A673 (cell line): ENCODE measurements around the gene CDY2B. TPM values are rescaled to one million over a fixed set of nuclear protein-coding genes. Genes with fewer than 3 reads are reported as not detected.
"Not testable (repeated sequence)": the region's sequence is repeated elsewhere in the genome, so short reads cannot be mapped to it uniquely, and the experiment has no call there.

ENCODE experiments used
- BruUV-seq: library from RNA; stranded (reverse); fragments of 400-500 nt; replicated peaks from 2 replicates; lab custom pipeline; 2021; lab: Mats Ljungman, UMichigan
- CTCF ChIA-PET: fragments of 300-600 bp; sonication (Branson Sonifier 250); formaldehyde crosslinking; loops from one replicate; lab custom pipeline; 2022; ENCODE audit warnings: antibody characterized with exemption; lab: Charles Lee
- POLR2A ChIA-PET: fragments of 300-600 bp; sonication (Branson Sonifier 250); formaldehyde crosslinking; loops from one replicate; lab custom pipeline; 2022; ENCODE audit warnings: antibody characterized with exemption; ENCODE audit not compliant: low non-redundant PET; lab: Charles Lee
- DNase-seq: peaks from one replicate; pipeline ENCODE4 v3.0.0-alpha.2; 2015; ENCODE audit warnings: low spot score
- H3K27ac ChIP-seq: fragments of 200-600 bp; sonication (generic); 2 replicates; pipeline ENCODE4 v1.5.1; 2016; ENCODE audit warnings: mixed run types, low read depth, mild to moderate bottlenecking, mixed read lengths, antibody characterized with exemption, low read length; ENCODE audit not compliant: poor library complexity, severe bottlenecking
- H3K27me3 ChIP-seq: fragments of 200-600 bp; sonication (generic); replicated peaks from 2 replicates; pipeline ENCODE4 v1.6.1; 2017; ENCODE audit warnings: mixed run types, low read depth, mild to moderate bottlenecking, mixed read lengths, antibody characterized with exemption, low read length; ENCODE audit not compliant: insufficient read depth, poor library complexity
- H3K36me3 ChIP-seq: fragments of 200-600 bp; sonication (generic); 2 replicates; pipeline ENCODE4 v1.6.1; 2016; ENCODE audit warnings: mixed run types, mild to moderate bottlenecking, mixed read lengths, antibody characterized with exemption, low read length; ENCODE audit not compliant: insufficient read depth, poor library complexity, severe bottlenecking
- H3K4me1 ChIP-seq: fragments of 200-600 bp; sonication (generic); 2 replicates; pipeline ENCODE4 v1.6.1; 2017; ENCODE audit warnings: mixed run types, mild to moderate bottlenecking, mixed read lengths, antibody characterized with exemption, low read length; ENCODE audit not compliant: insufficient read depth, poor library complexity, severe bottlenecking
- H3K4me3 ChIP-seq: fragments of 200-600 bp; sonication (generic); 2 replicates; pipeline ENCODE4 v1.5.1; 2016; ENCODE audit warnings: low read depth, mixed run types, mild to moderate bottlenecking, mixed read lengths, low read length; ENCODE audit not compliant: poor library complexity, severe bottlenecking
- H3K9me3 ChIP-seq: fragments of 200-600 bp; sonication (generic); 2 replicates; pipeline ENCODE4 v1.6.1; 2016; ENCODE audit warnings: mixed run types, low read depth, mild to moderate bottlenecking, mixed read lengths, antibody characterized with exemption, low read length; ENCODE audit not compliant: poor library complexity, severe bottlenecking
- intact Hi-C: fragments of 100-400 bp; cut with micrococcal nuclease; formaldehyde crosslinking; loops from one replicate; pipeline ENCODE4 v1.10.0; 2022; ENCODE audit not compliant: unreplicated experiment
- total RNA-seq: library from RNA; stranded (reverse); gene quantifications from 2 replicates; pipeline ENCODE4 v1.2.3, GENCODE V29; 2021

The CDY2B gene
- total RNA-seq, 1 experiment from 2014 or later: not detected

DNA sequence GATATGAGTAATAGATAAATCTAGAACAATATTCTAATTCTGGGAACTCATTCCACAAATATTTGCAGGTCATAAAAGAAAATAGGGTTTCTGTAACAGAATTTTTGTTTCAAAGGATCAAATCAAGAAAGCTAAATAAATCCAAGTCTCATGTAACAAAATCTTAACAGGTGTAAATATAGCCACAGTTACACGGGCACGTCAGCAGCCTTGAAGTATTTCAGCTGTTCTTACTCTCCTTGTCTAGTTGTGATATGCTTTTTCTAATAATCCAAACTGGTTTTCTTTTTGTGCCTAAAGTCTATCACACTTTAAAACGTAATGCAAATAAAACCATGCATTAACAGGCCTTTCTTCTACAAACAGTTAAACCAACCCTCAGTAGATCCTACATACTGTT lies 9.3 kb downstream of the CDY2B start:
- BruUV-seq, H3K27me3 ChIP-seq, H3K36me3 ChIP-seq, POLR2A ChIA-PET, H3K27ac ChIP-seq, H3K4me1 ChIP-seq, intact Hi-C loops, H3K4me3 ChIP-seq, CTCF ChIA-PET, H3K9me3 ChIP-seq, DNase-seq: not testable (repeated sequence)

DNA sequence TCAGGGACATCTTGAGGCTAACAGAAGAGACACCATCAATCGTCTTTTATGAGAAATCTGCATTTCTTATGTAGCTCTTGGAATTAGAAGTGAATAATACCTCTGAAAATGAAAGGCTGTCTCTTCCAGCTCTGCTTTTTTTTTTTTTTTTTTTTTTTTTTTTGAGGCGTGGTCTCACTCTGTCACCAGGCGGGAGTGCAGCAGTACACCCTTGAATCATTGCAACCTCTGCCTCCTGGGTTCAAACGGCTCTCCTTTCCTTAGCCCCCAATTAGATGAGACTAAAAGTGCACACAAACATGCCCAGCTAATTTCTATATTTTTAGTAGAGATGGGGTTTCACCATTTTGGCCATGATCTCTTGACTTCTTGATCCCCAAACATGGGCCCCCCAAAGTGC lies 12.2 kb downstream of the CDY2B start:
- H3K4me3 ChIP-seq, H3K36me3 ChIP-seq, intact Hi-C loops, H3K27ac ChIP-seq, POLR2A ChIA-PET, CTCF ChIA-PET, BruUV-seq, H3K27me3 ChIP-seq, H3K9me3 ChIP-seq, H3K4me1 ChIP-seq, DNase-seq: not testable (repeated sequence)

DNA sequence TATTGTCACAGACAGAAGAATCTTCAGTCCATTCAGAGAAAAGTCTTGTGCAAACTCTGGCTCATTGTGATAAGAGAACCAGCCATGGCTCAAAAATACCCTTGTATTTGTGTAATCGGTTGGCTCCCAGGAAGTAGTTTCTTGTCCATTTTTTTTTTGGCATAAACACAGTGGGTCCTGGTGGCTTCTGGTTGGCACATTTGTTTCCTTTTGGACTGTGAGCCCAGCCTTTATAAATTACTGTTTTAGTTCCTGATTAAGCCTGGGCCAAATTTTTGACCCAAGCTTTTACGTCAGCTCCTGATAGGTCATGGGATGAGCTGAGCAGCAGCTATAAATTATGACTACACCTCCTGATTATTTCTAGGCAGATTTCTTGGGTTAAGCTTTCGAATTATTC lies 19.4 kb downstream of the CDY2B start:
- CTCF ChIA-PET, H3K27me3 ChIP-seq, POLR2A ChIA-PET, H3K9me3 ChIP-seq, H3K4me3 ChIP-seq, DNase-seq, H3K36me3 ChIP-seq, H3K27ac ChIP-seq, intact Hi-C loops, H3K4me1 ChIP-seq, BruUV-seq: not testable (repeated sequence)

DNA sequence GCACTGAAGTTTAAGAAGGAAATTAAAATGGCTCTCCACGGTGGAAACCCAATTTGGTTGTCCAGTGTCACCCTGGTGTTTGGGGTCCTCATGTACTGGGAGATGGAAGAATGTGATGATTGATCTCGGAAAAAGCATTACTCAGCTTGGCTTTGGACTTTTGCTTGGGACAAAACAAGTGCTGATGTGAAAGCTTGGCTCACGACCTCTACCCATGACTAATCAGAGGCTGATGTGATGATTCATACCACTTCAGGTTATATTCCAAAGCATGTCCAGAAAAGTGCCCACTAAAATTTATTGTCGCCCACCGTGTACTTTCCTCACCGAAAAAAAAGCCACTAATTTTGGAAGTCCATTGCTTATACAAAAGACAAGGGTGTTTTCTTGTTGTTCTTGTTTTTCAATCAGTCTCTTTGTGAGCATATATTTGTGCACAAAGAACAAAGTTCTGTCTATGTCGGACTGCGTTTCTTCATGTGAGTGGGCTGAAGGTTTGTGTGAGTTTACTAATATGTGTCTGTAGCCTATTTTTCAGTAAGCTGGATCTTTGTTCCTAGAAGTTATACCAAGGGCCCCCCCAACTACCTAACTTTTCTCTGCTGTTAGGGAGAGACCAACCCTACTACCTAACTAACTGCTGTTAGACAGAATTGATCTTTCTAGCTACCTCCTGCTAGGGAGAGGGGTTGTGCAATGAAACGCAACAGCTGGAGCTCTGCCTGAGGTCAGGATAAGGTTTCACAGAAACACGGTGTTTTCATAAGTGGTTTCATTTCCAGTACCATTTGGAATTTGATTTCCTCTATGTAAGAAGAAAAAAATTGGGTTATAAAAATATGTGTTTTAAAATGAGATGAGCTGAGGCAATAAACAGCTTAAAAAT lies 22.8 kb downstream of the CDY2B start:
- H3K9me3 ChIP-seq, BruUV-seq, H3K27me3 ChIP-seq, H3K4me1 ChIP-seq, intact Hi-C loops, H3K27ac ChIP-seq, CTCF ChIA-PET, POLR2A ChIA-PET, H3K36me3 ChIP-seq, H3K4me3 ChIP-seq, DNase-seq: not testable (repeated sequence)

DNA sequence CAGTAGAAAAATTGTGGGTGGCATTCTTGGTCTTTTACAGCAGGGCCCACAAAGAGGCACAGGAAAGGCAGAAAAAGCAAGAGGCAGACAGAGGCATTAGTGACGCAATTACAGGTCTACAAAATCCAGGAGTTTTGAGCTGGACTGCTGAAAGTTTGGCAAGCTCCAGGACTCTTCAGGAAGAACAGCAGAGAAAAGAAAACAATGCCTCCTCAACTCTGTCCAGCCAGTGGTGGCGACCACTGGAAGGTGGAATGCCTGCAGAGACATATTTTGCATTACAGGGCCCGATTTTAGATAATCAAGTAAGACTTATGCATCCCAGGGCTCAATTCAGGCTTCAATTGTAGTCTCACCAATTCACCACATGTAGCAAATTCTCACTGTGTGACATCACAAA lies 23.5 kb downstream of the CDY2B start:
- intact Hi-C loops: not testable (repeated sequence)

DNA sequence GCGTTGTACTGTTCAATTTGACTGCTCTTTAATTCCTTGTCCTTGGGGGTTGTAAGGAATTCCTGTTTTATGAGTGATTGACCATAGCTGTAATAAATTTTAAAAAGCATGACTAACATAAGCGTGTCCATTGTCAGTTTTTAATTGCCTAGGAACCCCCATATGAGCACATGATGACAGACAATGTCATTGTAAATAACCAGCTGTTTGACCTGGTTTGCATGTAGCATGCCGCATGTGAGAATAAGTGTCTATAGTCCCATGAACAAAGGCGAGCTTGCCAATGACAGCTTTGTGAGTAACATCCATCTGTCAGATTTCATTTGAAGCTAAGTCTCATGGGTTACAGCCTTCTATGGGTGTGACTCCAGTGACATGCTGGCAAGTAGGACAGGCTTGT lies 30.9 kb downstream of the CDY2B start:
- POLR2A ChIA-PET, H3K36me3 ChIP-seq, DNase-seq, CTCF ChIA-PET, H3K27ac ChIP-seq, H3K4me3 ChIP-seq, H3K27me3 ChIP-seq, intact Hi-C loops, H3K9me3 ChIP-seq, H3K4me1 ChIP-seq, BruUV-seq: not testable (repeated sequence)

More for the DNA sequence above, 23.5 kb downstream of the CDY2B start:
- H3K9me3 ChIP-seq, DNase-seq, H3K4me3 ChIP-seq, BruUV-seq, H3K4me1 ChIP-seq, H3K27me3 ChIP-seq, H3K36me3 ChIP-seq, H3K27ac ChIP-seq, CTCF ChIA-PET, POLR2A ChIA-PET: not testable (repeated sequence)

DNA sequence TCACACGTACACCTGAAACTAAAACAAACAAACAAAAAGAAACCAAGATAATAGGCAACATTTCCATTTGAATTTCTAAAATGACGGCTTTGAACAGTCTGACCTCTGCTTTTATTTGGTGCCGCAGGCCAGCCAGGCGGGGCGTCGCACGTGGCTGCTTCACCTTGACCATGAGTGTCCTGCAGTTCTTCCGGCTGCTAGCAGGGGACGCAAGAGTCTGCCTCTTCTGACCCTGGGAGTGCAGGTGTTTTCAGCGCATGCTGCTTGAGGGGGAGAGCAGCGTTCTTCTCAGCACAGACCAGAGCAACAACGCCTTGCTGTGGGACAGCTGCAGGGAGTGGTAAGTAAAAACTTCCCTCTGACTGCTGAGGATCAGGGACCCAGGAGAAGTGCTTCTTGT lies 47.9 kb downstream of the CDY2B start:
- H3K4me3 ChIP-seq, DNase-seq, BruUV-seq, POLR2A ChIA-PET, H3K36me3 ChIP-seq, intact Hi-C loops, H3K9me3 ChIP-seq, H3K27me3 ChIP-seq, CTCF ChIA-PET, H3K27ac ChIP-seq, H3K4me1 ChIP-seq: not testable (repeated sequence)
